ENCODE results near the gene KLHL35.

DNA sequence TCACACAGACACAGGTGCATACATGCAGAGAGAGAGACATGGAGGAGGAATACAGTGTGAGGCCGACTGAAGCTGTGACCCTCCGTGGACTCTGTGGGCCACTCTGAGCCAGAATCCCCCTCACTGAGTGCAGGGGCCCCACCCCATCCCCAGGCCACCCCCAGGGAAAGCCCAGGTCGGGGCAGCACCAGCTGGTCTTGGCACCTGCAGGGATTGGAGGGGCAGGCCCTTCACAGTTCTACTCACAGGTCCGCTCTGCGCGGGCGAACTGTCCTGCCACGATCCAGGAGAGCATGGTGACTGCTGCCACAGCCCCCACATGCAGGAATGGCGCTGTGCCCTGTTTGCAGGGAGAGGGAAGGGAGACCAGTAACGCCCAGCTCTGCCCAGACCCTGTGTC is 16.3 kb upstream of the KLHL35 start:
- TF ChIP-seq, protein P1, sequence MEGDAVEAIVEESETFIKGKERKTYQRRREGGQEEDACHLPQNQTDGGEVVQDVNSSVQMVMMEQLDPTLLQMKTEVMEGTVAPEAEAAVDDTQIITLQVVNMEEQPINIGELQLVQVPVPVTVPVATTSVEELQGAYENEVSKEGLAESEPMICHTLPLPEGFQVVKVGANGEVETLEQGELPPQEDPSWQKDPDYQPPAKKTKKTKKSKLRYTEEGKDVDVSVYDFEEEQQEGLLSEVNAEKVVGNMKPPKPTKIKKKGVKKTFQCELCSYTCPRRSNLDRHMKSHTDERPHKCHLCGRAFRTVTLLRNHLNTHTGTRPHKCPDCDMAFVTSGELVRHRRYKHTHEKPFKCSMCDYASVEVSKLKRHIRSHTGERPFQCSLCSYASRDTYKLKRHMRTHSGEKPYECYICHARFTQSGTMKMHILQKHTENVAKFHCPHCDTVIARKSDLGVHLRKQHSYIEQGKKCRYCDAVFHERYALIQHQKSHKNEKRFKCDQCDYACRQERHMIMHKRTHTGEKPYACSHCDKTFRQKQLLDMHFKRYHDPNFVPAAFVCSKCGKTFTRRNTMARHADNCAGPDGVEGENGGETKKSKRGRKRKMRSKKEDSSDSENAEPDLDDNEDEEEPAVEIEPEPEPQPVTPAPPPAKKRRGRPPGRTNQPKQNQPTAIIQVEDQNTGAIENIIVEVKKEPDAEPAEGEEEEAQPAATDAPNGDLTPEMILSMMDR (IDR thresholded peaks at IDR 0.05): no peak
- TF ChIP-seq POLR2A (IDR thresholded peaks at IDR 0.05): no peak

Measured in body of pancreas (tissue), 4 donors.